Uterus (tissue), 4 donors: ENCODE data around the gene DAB2IP. TPM values are rescaled to one million over a fixed set of nuclear protein-coding genes. Genes with fewer than 3 reads are reported as not detected.

Source experiments
- DNase-seq, 2 donors: peaks; one replicate each; pipeline ENCODE4 v3.0.0-alpha.2; 2019 to 2020
- H3K27ac ChIP-seq, 2 donors: fragments of 200-600 bp; sonication (generic); 1 replicate in 1 of 2; 2 replicates in 1 of 2; pipeline ENCODE4 v1.5.1; 2016 to 2018
- H3K27me3 ChIP-seq, 2 donors: fragments of 200-600 bp; sonication (generic); one replicate each; pipeline ENCODE4 v1.5.1; 2018 to 2019; ENCODE audit warnings: control low read depth in 1 of 2
- H3K36me3 ChIP-seq, 2 donors: fragments of 200-600 bp; sonication (generic); one replicate each; pipeline ENCODE4 v1.5.1; 2019; ENCODE audit warnings: control low read depth in 1 of 2
- H3K4me1 ChIP-seq, 2 donors: fragments of 200-600 bp; sonication (generic); one replicate each; pipeline ENCODE4 v1.5.1; 2018 to 2019; ENCODE audit warnings: control low read depth in 1 of 2
- H3K4me3 ChIP-seq, 2 donors: fragments of 200-600 bp; sonication (generic); 1 replicate in 1 of 2; 2 replicates in 1 of 2; pipeline ENCODE4 v1.5.1; 2018 to 2019; ENCODE audit warnings: mild to moderate bottlenecking in 1 of 2
- H3K9me3 ChIP-seq, 2 donors: fragments of 200-600 bp; sonication (generic); one replicate each; pipeline ENCODE4 v1.5.1; 2019; ENCODE audit warnings: control low read depth in 1 of 2
- CTCF ChIP-seq, 4 experiments: fragments of 200-600 bp in 2 of 4; fragments of 450-650 bp in 2 of 4; sonication (generic) in 2 of 4; IDR thresholded peaks; one replicate each; pipeline ENCODE4 v1.5.1; 2016 to 2019; ENCODE audit warnings: antibody characterized with exemption in 4 of 4, mild to moderate bottlenecking in 2 of 4, moderate library complexity in 1 of 4
- POLR2A ChIP-seq, 2 donors: fragments of 450-650 bp; IDR thresholded peaks; one replicate each; pipeline ENCODE4 v1.6.1; 2016; ENCODE audit warnings: antibody characterized with exemption in 2 of 2, mild to moderate bottlenecking in 1 of 2, moderate library complexity in 1 of 2
- intact Hi-C: fragments of 100-400 bp; cut with DNase I; formaldehyde crosslinking; loops from one replicate; pipeline ENCODE4 v1.15.1; 2023; ENCODE audit warnings: low total_unique reads
- total RNA-seq, 4 donors: library from RNA; depleted of rRNA in 3 of 4; stranded (reverse); fragments of >200 nt in 3 of 4; gene quantifications; one replicate each; pipeline versions ENCODE4 v1.1.0 to v1.2.4, GENCODE V29; 2014 to 2023
- donor health status: DM: yes; HTN: yes; CAD: no.

The DAB2IP gene
- total RNA-seq, 4 donors from 2014 or later: 22.0 to 139 (median 31.6) TPM

GRCh38 chr9:121633119-121633714 lies 18.2 kb upstream of the DAB2IP start:
- no peaks in the 10 kb centered on the region for H3K27me3 ChIP-seq
- H3K9me3 ChIP-seq: no peaks in the 10 kb centered on the region
- no peak overlapping the region for H3K4me3 ChIP-seq
- peak overlapping the region; percentile 21 to 73 for H3K27ac ChIP-seq
- TF ChIP-seq POLR2A (IDR thresholded peaks at IDR 0.05): no peak
- TF ChIP-seq CTCF (IDR thresholded peaks at IDR 0.05): no peak
- peaks cover 0 to 28% of the 10 kb centered on the region in 2 donors for H3K4me1 ChIP-seq
- no peaks in the 10 kb centered on the region for H3K36me3 ChIP-seq
- intact Hi-C loops: loop anchor here (10.0 kb wide), 1 partner anchor 362 kb away; no protein-coding TSS in a partner anchor
- DNase-seq: no peak

GRCh38 chr9:121633736-121634135 lies 17.7 kb upstream of the DAB2IP start:
- no peak for DNase-seq
- Histone ChIP-seq H3K9me3 (no peaks in the 10 kb centered on the region), H3K27me3 (no peaks in the 10 kb centered on the region), H3K36me3 (no peaks in the 10 kb centered on the region), H3K4me1 (peaks cover 0 to 28% of the 10 kb centered on the region in 2 donors), H3K27ac (peak overlapping the region; percentile 21 to 73), H3K4me3 (no peak overlapping the region)
- intact Hi-C loops: loop anchor here (10.0 kb wide), 1 partner anchor 361 kb away; no protein-coding TSS in a partner anchor
- no peak for TF ChIP-seq POLR2A (IDR thresholded peaks at IDR 0.05)
- no peak for TF ChIP-seq CTCF (IDR thresholded peaks at IDR 0.05)

GRCh38 chr9:121634329-121635261 lies 16.8 kb upstream of the DAB2IP start:
- Histone ChIP-seq H3K27ac (peak overlapping the region; percentile 48 to 73), H3K4me1 (peaks cover 0 to 28% of the 10 kb centered on the region in 2 donors), H3K27me3 (no peaks in the 10 kb centered on the region), H3K36me3 (no peaks in the 10 kb centered on the region), H3K4me3 (no peak overlapping the region), H3K9me3 (no peaks in the 10 kb centered on the region)
- TF ChIP-seq POLR2A (IDR thresholded peaks at IDR 0.05) (no peak), CTCF (IDR thresholded peaks at IDR 0.05) (peak; percentile 48 to 70 (median 60))
- DNase-seq: peak in 1 of 2 donors; percentile 54
- intact Hi-C loops: loop anchor here (10.0 kb wide), 1 partner anchor 360 kb away; no protein-coding TSS in a partner anchor

- Histone ChIP-seq H3K36me3 (no peaks in the 10 kb centered on the region), H3K27me3 (no peaks in the 10 kb centered on the region), H3K27ac (peak overlapping the region; percentile 48 to 73), H3K4me3 (no peak overlapping the region), H3K4me1 (peaks cover 0 to 28% of the 10 kb centered on the region in 2 donors), H3K9me3 (no peaks in the 10 kb centered on the region)
- DNase-seq: no peak
- TF ChIP-seq CTCF (IDR thresholded peaks at IDR 0.05) (no peak), POLR2A (IDR thresholded peaks at IDR 0.05) (no peak)
- intact Hi-C loops: loop anchor here (10.0 kb wide), 1 partner anchor 359 kb away; no protein-coding TSS in a partner anchor
Observed at GRCh38 chr9:121635300-121635876, 16.0 kb upstream of the DAB2IP start.
